ENCODE measurements around the gene PDZD4.

The PDZD4 gene

GRCh38 chrX:153776120-153776599 lies 54.2 kb downstream of the PDZD4 start:
- no peak overlapping the region for H3K27ac ChIP-seq
- no peak for TF ChIP-seq CTCF (conservative IDR thresholded peaks at IDR 0.05)
- TF ChIP-seq ZFX (IDR thresholded peaks at IDR 0.05): no peak

- H3K27ac ChIP-seq: no peak overlapping the region
- TF ChIP-seq ZFX (IDR thresholded peaks at IDR 0.05): no peak
- TF ChIP-seq CTCF (conservative IDR thresholded peaks at IDR 0.05): no peak
These were observed 54.8 kb downstream of the PDZD4 start for GRCh38 chrX:153775293-153776119.

GRCh38 chrX:153774576-153775292 lies 55.6 kb downstream of the PDZD4 start:
- no peak for TF ChIP-seq ZFX (IDR thresholded peaks at IDR 0.05)
- no peak for TF ChIP-seq CTCF (conservative IDR thresholded peaks at IDR 0.05)
- H3K27ac ChIP-seq: no peak overlapping the region

GRCh38 chrX:153773741-153774575 lies 56.4 kb downstream of the PDZD4 start:
- no peak overlapping the region for H3K27ac ChIP-seq
- no peak for TF ChIP-seq ZFX (IDR thresholded peaks at IDR 0.05)
- no peak for TF ChIP-seq CTCF (conservative IDR thresholded peaks at IDR 0.05)

- no peak overlapping the region for H3K27ac ChIP-seq
- TF ChIP-seq ZFX (IDR thresholded peaks at IDR 0.05) (no peak), CTCF (conservative IDR thresholded peaks at IDR 0.05) (no peak)
These were observed 57.1 kb downstream of the PDZD4 start for GRCh38 chrX:153773218-153773611.

- TF ChIP-seq ZFX (IDR thresholded peaks at IDR 0.05): no peak
- no peak for TF ChIP-seq CTCF (conservative IDR thresholded peaks at IDR 0.05)
- H3K27ac ChIP-seq: no peak overlapping the region
These were observed 57.8 kb downstream of the PDZD4 start for GRCh38 chrX:153772316-153773217.
